T47D (cell line): ENCODE measurements around the gene SART1.
"Not testable (repeated sequence)": the region's sequence is repeated elsewhere in the genome, so short reads cannot be mapped to it uniquely, and the experiment has no call there.

Source experiments
- DNase-seq, 2 experiments: peaks; one replicate each; pipeline versions ENCODE4 v3.0.0 to v3.0.0-alpha.2; 2011 to 2012; ENCODE audit warnings: low read depth in 1 of 2, low spot score in 1 of 2
- JUND ChIP-seq: IDR thresholded peaks from 2 replicates; pipeline ENCODE4 v1.6.1; 2012; ENCODE audit warnings: low read depth
- in situ Hi-C: cut with HindIII; loops from 2 replicates; pipeline ENCODE4 v1.10.0; 2016; ENCODE audit warnings: low sequenced_read_pairs, low pct_unique_long_range_greater_than_20kb

SART1 gene

DNA sequence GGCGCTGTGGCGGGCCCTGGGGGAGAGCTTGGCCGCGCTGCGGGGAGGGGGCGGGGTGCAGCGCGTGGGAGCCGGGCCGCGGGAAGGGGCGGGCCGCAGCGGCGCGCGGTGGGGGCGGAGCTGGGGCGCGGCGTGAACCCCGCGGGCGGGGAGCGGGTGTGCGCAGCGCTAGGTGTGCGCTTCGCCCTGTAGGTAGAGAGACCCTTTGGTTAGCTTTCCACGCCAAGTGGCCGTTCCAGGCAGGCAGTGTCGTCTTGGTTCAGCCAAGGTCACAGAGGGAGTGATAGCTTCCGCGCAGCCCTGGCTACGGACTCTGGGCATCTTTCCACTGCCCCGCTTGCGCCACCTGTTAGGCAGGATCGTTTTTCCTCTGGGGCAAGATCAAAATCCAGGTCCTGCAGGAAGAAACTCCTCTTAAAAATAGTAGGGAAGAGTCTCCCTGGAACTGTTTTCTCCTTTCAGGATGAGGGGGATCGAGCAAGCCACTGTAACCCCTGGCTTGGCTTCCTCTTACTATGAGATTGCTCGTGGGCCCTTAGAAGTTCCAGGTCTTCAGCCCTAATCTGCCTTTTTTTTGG is 41.2 kb downstream of the SART1 start:
- DNase-seq = peak; percentile 77 to 91
- in situ Hi-C loops = no loop called here
- no peak for TF ChIP-seq JUND

DNA sequence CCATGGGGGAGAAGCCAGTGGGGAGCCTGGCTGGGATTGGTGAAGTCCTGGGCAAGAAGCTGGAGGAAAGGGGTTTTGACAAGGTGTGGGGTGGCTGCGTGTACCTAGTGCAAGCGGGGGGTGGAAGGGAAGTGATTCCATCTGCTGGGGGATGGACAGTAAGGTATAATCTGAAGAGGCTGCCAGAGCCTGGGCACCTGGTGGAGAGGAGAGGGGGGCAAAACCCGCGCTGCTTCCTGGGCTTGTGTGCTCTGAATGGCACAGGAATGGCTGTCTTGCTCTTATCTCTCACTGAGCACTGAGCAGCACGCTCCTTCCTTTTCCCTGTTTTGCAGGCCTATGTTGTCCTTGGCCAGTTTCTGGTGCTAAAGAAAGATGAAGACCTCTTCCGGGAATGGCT is 41.8 kb downstream of the SART1 start:
- in situ Hi-C loops = no loop called here
- no peak for TF ChIP-seq JUND
- no peak for DNase-seq

DNA sequence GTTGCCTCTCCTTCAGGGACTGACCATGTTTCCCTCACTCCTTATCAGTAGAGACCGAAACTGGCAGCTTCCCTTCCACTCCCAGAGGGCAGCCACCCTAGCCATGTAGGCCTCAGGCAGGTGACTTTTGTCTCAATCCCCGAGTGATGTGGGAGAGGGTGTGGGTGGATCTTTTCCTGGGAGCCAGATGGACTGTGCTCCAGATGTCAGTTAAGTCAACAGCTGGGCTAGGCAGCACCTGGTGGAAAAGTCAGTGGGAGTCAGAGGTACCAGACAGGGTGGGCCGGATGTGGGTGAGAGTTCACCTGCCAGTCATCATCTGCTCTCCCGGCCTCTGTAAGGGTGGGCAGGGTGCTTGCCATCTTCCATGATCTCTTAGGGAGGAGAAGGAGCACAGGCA is 42.7 kb downstream of the SART1 start:
- no peak for TF ChIP-seq JUND
- in situ Hi-C loops = no loop called here
- no peak for DNase-seq

DNA sequence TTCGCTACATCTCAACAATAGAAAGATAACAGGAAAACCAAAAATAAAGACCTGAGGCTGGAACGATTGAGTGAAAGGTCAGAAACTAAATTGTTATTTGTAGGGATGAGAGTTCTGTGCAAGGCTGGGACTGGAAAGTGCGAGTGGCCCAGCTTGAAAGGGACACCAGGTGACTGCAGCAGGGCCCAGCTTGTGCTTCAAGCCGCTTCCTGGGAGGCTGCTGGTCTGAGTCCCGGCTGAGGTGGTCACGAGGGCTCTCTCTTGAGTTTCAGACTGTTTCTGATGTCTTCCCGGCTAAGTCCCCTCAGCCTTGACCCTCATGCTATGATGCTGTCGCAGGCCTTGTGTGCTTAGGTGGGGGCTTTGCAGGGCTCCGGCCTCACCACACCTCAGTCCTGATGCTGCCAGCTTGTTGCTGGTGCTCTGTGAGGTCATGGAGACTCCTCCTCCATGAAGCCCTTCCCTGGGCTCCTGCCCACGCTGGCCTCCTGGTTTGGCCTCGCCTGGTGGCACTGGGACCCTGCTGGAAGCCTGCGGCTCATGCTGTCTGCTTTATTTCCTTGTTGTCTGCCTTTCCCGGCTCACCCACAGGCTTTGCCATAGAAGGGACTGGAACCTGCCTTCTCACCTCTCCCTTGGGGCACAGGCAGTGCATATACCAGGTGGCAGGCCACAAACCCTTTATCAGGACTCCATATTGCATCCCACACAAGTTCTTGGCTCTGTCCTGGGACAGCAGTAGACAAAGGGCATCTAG is 44.8 kb downstream of the SART1 start:
- TF ChIP-seq JUND = no peak
- DNase-seq = no peak
- in situ Hi-C loops = no loop called here

DNA sequence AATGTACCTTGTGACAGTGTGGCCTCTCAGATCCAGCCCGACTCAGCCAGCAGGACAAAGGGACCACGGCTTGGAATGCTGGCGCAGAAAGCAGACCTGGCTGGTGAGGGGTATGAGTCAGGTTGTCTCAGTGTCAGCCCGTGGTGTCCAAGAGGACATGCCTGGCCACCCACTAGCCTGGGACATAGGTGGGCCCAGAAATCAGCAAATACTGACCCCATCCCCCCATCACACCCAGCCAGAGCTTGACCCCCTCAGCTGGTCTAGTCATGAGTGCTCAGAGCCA is 45.3 kb downstream of the SART1 start:
- DNase-seq = no peak
- in situ Hi-C loops = no loop called here
- TF ChIP-seq JUND = no peak

DNA sequence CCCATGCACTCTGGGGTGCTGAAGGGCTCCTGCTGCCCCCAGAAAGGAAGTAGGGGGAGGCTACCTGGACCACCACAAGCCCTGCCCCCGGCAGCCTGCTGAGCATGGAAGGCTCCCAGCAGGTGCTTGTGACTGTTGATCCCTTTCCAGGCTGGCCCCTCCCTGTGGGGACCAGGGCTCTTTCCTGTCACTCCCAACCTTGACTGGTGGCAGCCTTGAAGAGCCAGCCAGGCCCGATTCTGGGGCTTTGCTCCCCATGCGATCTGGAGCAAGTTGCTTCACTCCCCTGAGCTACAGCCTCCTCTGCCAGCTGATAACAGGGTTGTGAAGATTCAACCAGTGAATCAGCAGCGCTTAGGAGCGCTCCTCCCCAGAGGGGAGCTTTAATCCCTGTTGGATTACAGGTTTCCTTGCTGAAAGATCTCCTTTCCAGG is 45.7 kb downstream of the SART1 start:
- in situ Hi-C loops = no loop called here
- no peak for TF ChIP-seq JUND
- no peak for DNase-seq

DNA sequence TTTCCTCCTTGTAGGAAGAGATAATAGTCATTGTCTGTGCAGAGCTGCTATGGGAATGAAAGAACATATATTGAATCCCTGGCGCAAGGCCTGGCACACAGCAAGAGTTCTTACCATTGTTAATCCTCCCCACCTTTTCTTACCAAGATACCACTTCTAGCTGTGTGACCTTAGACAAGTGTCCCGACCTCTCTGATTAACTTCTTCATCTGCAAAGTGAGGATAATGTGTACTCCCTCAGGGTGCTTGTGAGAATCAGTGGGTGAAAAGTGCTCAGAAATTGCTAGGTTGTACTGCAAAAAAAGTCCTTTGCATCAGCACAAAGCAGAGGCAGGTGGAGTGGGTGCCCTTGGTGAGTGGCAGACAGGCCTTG is 46.5 kb downstream of the SART1 start:
- no peak for TF ChIP-seq JUND
- in situ Hi-C loops = no loop called here
- no peak for DNase-seq

DNA sequence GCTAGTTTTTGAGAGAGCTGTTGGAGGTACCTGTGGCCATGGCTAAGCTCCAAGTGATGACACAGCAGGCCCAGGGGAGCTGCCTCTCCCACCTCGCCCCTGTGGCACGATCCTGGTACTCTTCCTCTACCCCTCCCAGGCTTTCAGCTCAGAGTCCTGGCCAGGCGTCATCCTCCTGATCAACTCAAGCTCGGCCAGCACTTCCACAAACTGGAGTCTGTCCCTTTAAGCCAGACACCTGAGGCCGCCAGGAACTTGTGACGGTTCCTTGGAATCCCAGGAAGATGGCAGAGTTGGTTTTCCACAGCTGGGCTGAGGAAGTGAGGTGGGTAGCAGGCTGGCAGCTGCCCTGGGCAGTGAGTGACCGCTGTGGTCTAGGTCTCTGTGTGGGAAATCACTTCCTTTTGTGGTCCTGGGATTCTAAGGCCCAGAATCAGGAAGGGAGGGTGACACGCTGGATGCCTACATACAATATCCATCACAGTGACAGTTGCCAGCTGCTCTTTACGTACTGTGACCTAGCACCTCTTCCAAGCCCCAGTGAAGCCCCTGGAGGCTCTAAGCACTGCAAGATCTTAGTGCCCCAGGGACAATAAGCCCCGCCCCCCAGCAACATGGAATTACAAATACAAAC is 47.1 kb downstream of the SART1 start:
- DNase-seq = peak; percentile 67 to 72
- in situ Hi-C loops = no loop called here
- TF ChIP-seq JUND = no peak

DNA sequence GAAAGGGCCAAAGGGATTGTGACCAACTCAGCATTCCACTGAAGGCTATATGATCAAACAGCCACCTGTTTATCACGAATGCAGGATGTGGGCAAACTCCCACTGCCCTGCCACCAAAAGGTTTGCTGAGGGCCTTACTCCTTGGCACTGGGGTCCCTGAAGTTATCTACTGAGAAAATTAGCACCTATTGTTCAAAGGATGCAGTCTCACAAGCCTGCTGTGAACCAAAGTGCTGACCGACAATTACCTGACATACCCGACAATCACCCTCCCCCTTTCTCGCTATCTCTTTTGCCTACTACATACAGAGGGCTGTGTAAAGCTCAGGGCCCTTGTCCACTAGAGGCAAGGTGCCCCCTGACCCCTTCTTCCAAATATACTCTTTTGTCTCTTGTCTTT is 48.5 kb downstream of the SART1 start:
- DNase-seq, in situ Hi-C loops: not testable (repeated sequence)

DNA sequence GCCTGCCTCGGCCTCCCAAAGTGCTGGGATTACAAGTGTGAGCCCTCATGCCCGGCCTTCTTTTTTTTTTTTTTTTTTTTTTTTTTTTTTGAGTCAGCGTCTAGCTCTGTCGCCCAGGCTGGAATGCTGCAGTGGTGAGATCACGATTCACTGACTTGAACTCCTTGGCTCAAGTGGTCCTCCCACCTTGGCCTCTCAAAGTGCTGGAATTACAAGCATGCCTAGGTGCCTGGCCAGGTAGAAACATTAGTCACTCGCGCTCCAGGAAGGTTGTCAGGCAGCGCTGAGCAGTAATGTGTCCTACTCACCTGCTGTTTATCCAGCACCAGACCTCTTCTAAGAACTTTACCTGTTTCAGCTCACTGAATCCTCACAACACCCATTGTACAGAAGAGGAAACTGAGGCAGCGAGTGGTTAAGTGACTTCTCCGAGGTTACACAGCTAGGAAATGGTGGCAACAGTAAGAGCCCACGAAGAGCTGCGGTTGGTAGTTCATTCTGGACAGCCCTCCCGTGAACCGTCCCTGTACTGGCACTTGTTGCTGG is 49.8 kb downstream of the SART1 start:
- peak; percentile 50 to 58 for DNase-seq
- TF ChIP-seq JUND = no peak
- in situ Hi-C loops = no loop called here

DNA sequence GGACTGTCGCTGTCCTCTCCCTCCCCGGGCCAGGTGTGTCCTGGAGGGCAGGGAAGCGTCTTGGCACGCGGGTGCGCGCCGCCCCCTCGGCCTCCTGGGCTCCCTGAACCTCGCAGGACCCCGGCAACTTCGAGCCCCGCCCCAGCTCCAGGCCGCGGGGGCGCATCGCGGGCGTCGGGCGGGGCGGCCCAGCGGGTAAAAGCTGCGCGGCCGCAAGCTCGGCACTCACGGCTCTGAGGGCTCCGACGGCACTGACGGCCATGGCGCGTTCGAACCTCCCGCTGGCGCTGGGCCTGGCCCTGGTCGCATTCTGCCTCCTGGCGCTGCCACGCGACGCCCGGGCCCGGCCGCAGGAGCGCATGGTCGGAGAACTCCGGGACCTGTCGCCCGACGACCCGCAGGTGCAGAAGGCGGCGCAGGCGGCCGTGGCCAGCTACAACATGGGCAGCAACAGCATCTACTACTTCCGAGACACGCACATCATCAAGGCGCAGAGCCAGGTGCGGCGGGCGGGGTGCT is 50.3 kb downstream of the SART1 start, which contains the start of gene CST6:
CST6 (plus strand) TSS at position 224 of the 519 bp plus-strand sequence; CDS start at position 261, 37 bp downstream.
- DNase-seq = no peak
- in situ Hi-C loops = no loop called here
- TF ChIP-seq JUND = no peak

DNA sequence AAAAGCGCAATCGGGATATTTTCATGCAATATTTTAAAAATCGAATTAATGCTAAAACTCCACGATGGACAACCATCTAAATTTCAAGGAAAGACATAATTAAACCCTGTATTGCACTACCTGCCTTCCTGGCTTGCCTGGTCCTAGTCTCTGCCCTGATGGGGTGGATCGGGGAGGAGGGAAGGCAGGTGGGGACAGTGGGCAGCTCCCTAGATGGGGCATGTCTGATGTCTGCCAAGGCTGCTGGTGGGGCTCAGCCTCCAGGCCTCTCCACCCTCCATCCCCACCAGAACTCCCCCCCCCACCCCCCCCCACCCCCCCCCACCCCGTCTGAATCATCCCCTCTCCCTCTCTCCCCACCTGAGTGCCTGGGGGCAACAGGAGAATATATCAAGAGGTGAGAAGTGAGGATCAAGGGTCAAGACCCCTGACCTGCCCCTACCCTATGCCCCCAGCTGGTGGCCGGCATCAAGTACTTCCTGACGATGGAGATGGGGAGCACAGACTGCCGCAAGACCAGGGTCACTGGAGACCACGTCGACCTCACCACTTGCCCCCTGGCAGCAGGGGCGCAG is 50.9 kb downstream of the SART1 start:
- TF ChIP-seq JUND = no peak
- DNase-seq = no peak
- in situ Hi-C loops = no loop called here
